Tibial artery (tissue), 4 donors: ENCODE measurements around the gene ADAMTS2.

Experiments
- DNase-seq, 2 donors: peaks; one replicate each; pipeline ENCODE4 v3.0.0-alpha.2; 2019
- H3K27ac ChIP-seq, 2 donors: fragments of 200-600 bp; sonication (generic) in 1 of 2; 1 replicate in 1 of 2; 2 replicates in 1 of 2; pipeline ENCODE4 v1.5.1; 2018 to 2019; ENCODE audit warnings: mild to moderate bottlenecking in 1 of 2
- H3K27me3 ChIP-seq, 2 donors: fragments of 200-600 bp; sonication (generic) in 1 of 2; one replicate each; pipeline versions ENCODE4 v1.5.1 to v1.6.0; 2016 to 2019
- H3K36me3 ChIP-seq, 3 donors: fragments of 200-600 bp; sonication (generic) in 2 of 3; one replicate each; pipeline ENCODE4 v1.5.1; 2016 to 2019; ENCODE audit warnings: mild to moderate bottlenecking in 2 of 3
- H3K4me1 ChIP-seq, 4 donors: fragments of 200-600 bp; sonication (generic) in 2 of 4; 1 replicate in 3 of 4; 2 replicates in 1 of 4; pipeline ENCODE4 v1.5.1; 2016 to 2019
- H3K4me3 ChIP-seq, 2 donors: fragments of 200-600 bp; sonication (generic) in 1 of 2; 1 replicate in 1 of 2; 2 replicates in 1 of 2; pipeline ENCODE4 v1.5.1; 2018 to 2019; ENCODE audit warnings: mild to moderate bottlenecking in 2 of 2
- H3K9me3 ChIP-seq, 3 donors: fragments of 200-600 bp; sonication (generic) in 1 of 3; one replicate each; pipeline ENCODE4 v1.5.1; 2016 to 2019
- CTCF ChIP-seq, 2 experiments: fragments of 200-600 bp in 1 of 2; fragments of 450-650 bp in 1 of 2; IDR thresholded peaks; one replicate each; pipeline ENCODE4 v1.5.1; 2017 to 2019; ENCODE audit warnings: antibody characterized with exemption in 2 of 2, mild to moderate bottlenecking in 1 of 2, moderate library complexity in 1 of 2
- intact Hi-C: fragments of 100-400 bp; cut with DNase I; formaldehyde crosslinking; loops from one replicate; pipeline ENCODE4 v1.15.0; 2023; ENCODE audit warnings: low total_unique reads

ADAMTS2 gene

GRCh38 chr5:179245031-179245430, 100.2 kb downstream of the ADAMTS2 start:
- DNase-seq: peak in 1 of 2 donors; percentile 29
- Histone ChIP-seq H3K27ac (no peak overlapping the region), H3K9me3 (peaks cover 0 to 6% (median 0%) of the 10 kb centered on the region in 3 donors), H3K4me3 (no peak overlapping the region), H3K36me3 (no peaks in the 10 kb centered on the region), H3K27me3 (no peaks in the 10 kb centered on the region), H3K4me1 (no peaks in the 10 kb centered on the region)
- TF ChIP-seq CTCF (IDR thresholded peaks at IDR 0.05): no peak
- intact Hi-C loops: no loop called here

- DNase-seq: peak in 1 of 2 donors; percentile 3
- Histone ChIP-seq H3K4me1 (no peaks in the 10 kb centered on the region), H3K4me3 (no peak overlapping the region), H3K9me3 (peaks cover 0 to 6% (median 0%) of the 10 kb centered on the region in 3 donors), H3K27ac (no peak overlapping the region), H3K27me3 (no peaks in the 10 kb centered on the region), H3K36me3 (no peaks in the 10 kb centered on the region)
- TF ChIP-seq CTCF (IDR thresholded peaks at IDR 0.05): no peak
- intact Hi-C loops: no loop called here
Observed at GRCh38 chr5:179244044-179244443, 101.2 kb downstream of the ADAMTS2 start.

- no peak overlapping the region for H3K4me3 ChIP-seq
- no peak for TF ChIP-seq CTCF (IDR thresholded peaks at IDR 0.05)
- peaks cover 0 to 6% (median 0%) of the 10 kb centered on the region in 3 donors for H3K9me3 ChIP-seq
- no peaks in the 10 kb centered on the region for H3K27me3 ChIP-seq
- no peaks in the 10 kb centered on the region for H3K36me3 ChIP-seq
- DNase-seq: peak in 1 of 2 donors; percentile 2
- no peaks in the 10 kb centered on the region for H3K4me1 ChIP-seq
- H3K27ac ChIP-seq: no peak overlapping the region
- intact Hi-C loops: no loop called here
Observed at GRCh38 chr5:179243333-179243732, 101.9 kb downstream of the ADAMTS2 start.

GRCh38 chr5:179242676-179243075, 102.6 kb downstream of the ADAMTS2 start:
- no peak overlapping the region for H3K27ac ChIP-seq
- TF ChIP-seq CTCF (IDR thresholded peaks at IDR 0.05): no peak

DNA sequence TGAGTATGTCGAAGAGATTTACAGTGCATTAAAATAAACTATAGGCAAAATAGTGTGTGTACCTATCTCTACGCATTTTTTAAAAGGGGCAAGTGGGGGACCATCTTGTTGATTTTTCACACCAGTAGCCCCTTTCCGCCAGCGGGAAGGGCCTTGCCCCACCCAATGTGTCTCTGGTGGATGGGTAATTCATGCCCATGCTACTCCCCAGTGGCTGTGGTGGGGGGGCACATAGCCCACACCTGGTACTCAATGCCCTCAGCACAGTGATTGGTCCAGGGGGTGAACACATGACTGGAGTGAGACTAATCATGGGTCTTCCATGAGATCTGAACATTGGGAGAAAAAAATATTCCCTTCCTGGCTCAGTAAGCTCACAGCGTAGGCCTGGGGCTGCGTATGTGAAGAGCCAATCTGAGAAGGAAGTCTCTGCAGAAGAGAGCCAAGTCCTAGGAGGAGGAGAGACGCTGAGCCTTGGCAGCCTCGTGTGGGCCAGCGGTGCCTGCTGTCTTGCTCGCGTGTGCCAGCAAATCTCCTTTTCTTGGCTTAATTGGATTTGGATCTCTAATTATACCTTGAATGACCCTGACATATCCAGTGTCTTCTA, 103.4 kb downstream of the ADAMTS2 start:
- H3K27ac ChIP-seq: no peak overlapping the region
- H3K4me3 ChIP-seq: no peak overlapping the region
- peaks cover 0 to 9% (median 0%) of the 10 kb centered on the region in 3 donors for H3K36me3 ChIP-seq
- peak in 1 of 2 donors; percentile 47 for DNase-seq
- no peaks in the 10 kb centered on the region for H3K4me1 ChIP-seq
- no peak for TF ChIP-seq CTCF (IDR thresholded peaks at IDR 0.05)
- H3K27me3 ChIP-seq: no peaks in the 10 kb centered on the region
- intact Hi-C loops: no loop called here
- H3K9me3 ChIP-seq: peaks cover 0 to 2% (median 0%) of the 10 kb centered on the region in 3 donors

More at GRCh38 chr5:179242676-179243075, 102.6 kb downstream of the ADAMTS2 start:
- Histone ChIP-seq H3K4me1 (no peaks in the 10 kb centered on the region), H3K9me3 (peaks cover 0 to 6% (median 0%) of the 10 kb centered on the region in 3 donors), H3K36me3 (peaks cover 0 to 4% (median 0%) of the 10 kb centered on the region in 3 donors), H3K4me3 (no peak overlapping the region), H3K27me3 (no peaks in the 10 kb centered on the region)
- intact Hi-C loops: no loop called here
- peak in 1 of 2 donors; percentile 21 for DNase-seq
